Endothelial cell of umbilical vein (primary cell): ENCODE results near the gene DYNC1H1. TPM values are rescaled to one million over a fixed set of nuclear protein-coding genes. Genes with fewer than 3 reads are reported as not detected.
A peak's percentile ranks its signal among the peaks of the same experiment; 100 is the strongest.

Experiments
- BruUV-seq: library from RNA; stranded (reverse); fragments of 400-500 nt; replicated peaks from 2 replicates; lab custom pipeline; 2021; lab: Mats Ljungman, UMichigan
- CTCF ChIA-PET: fragments of 300-600, 350-600 bp; sonication (Branson Sonifier 250); formaldehyde crosslinking; loops from one replicate; lab custom pipeline; 2021; ENCODE audit warnings: antibody characterized with exemption, inconsistent platforms; lab: Charles Lee
- POLR2A ChIA-PET: fragments of 300-600, 350-600 bp; sonication (Branson Sonifier 250); formaldehyde crosslinking; loops from one replicate; lab custom pipeline; 2021; ENCODE audit warnings: antibody characterized with exemption, inconsistent platforms; lab: Charles Lee
- DNase-seq: peaks from one replicate; pipeline ENCODE4 v3.0.0-alpha.2; 2011; ENCODE audit warnings: low read depth, low spot score
- FAIRE-seq: peaks from 2 replicates; lab custom pipeline; 2011; peaks lifted over from hg19 to GRCh38; lab: Jason Lieb, UNC
- H2AFZ ChIP-seq: 2 replicates; pipeline ENCODE4 v1.6.0; 2012; ENCODE audit warnings: low read depth, low read length, control low read depth, inconsistent platforms
- H3K27ac ChIP-seq: 2 replicates; pipeline ENCODE4 v1.5.1; 2011; ENCODE audit warnings: low read depth, mild to moderate bottlenecking, control low read depth, low read length, moderate library complexity; ENCODE audit not compliant: insufficient read depth
- H3K27me3 ChIP-seq, 2 experiments: 2 replicates each; pipeline versions ENCODE4 v1.6.0 to v1.6.1; 2011; ENCODE audit warnings: low read length in 2 of 2, mixed read lengths in 1 of 2; ENCODE audit not compliant: control insufficient read depth in 2 of 2, insufficient read depth in 2 of 2
- H3K36me3 ChIP-seq, 2 experiments: 2 replicates in 1 of 2; 3 replicates in 1 of 2; pipeline ENCODE4 v1.5.1; 2011; ENCODE audit warnings: low read length in 2 of 2, mild to moderate bottlenecking in 1 of 2, moderate library complexity in 1 of 2; ENCODE audit not compliant: control insufficient read depth in 2 of 2, insufficient read depth in 2 of 2; ENCODE audit errors: extremely low read depth in 1 of 2
- H3K4me1 ChIP-seq: 3 replicates; pipeline ENCODE4 v1.5.1; 2011; ENCODE audit warnings: mild to moderate bottlenecking, low read length; ENCODE audit not compliant: control insufficient read depth, insufficient read depth; ENCODE audit errors: extremely low read depth
- H3K4me2 ChIP-seq: 2 replicates; pipeline ENCODE4 v1.6.1; 2011; ENCODE audit warnings: low read length, control low read depth, mixed read lengths; ENCODE audit not compliant: insufficient read depth
- H3K4me3 ChIP-seq, 3 experiments: fragments of 200-600 bp in 1 of 3; sonication (generic), shearing (Covaris generic) in 1 of 3; replicated peaks in 1 of 3; 2 replicates each; pipeline ENCODE4 v1.5.1; 2011 to 2016; ENCODE audit warnings: control low read depth in 3 of 3, low read length in 3 of 3, mild to moderate bottlenecking in 2 of 3, inconsistent platforms in 1 of 3, low read depth in 1 of 3, moderate library complexity in 1 of 3; ENCODE audit not compliant: insufficient read depth in 1 of 3
- H3K79me2 ChIP-seq: 2 replicates; pipeline ENCODE4 v1.6.0; 2012; ENCODE audit warnings: low read length, inconsistent platforms; ENCODE audit not compliant: control insufficient read depth, insufficient read depth
- H3K9ac ChIP-seq: replicated peaks from 2 replicates; pipeline ENCODE3; 2011; ENCODE audit warnings: low read length, control low read depth; ENCODE audit not compliant: insufficient read depth; ENCODE audit errors: extremely low read depth
- H3K9me1 ChIP-seq: replicated peaks from 3 replicates; pipeline ENCODE4 v1.6.0; 2011; ENCODE audit warnings: mild to moderate bottlenecking, low read length; ENCODE audit not compliant: control insufficient read depth, insufficient read depth; ENCODE audit errors: extremely low read depth
- H3K9me3 ChIP-seq: replicated peaks from 2 replicates; pipeline ENCODE4 v1.5.1; 2012; ENCODE audit warnings: low read length, inconsistent platforms; ENCODE audit not compliant: control insufficient read depth, insufficient read depth
- H4K20me1 ChIP-seq: replicated peaks from 2 replicates; pipeline ENCODE3; 2011; ENCODE audit warnings: mild to moderate bottlenecking, low read length; ENCODE audit not compliant: control insufficient read depth, insufficient read depth; ENCODE audit errors: extremely low read depth
- EZH2 ChIP-seq: IDR thresholded peaks from 2 replicates; pipeline ENCODE4 v1.6.1; 2012; ENCODE audit warnings: borderline replicate concordance, low read depth, mild to moderate bottlenecking, moderate library complexity, low read length, inconsistent platforms; ENCODE audit not compliant: severe bottlenecking
- FOS ChIP-seq: IDR thresholded peaks from 2 replicates; pipeline ENCODE4 v1.6.1; 2011; ENCODE audit warnings: mild to moderate bottlenecking, low read length, moderate library complexity, borderline replicate concordance; ENCODE audit not compliant: insufficient read depth
- GATA2 ChIP-seq: IDR thresholded peaks from 2 replicates; pipeline ENCODE4 v1.7.0; 2011; ENCODE audit warnings: low read depth, mild to moderate bottlenecking, moderate library complexity, mixed read lengths, low read length; ENCODE audit not compliant: insufficient read length, insufficient read depth
- JUN ChIP-seq: IDR thresholded peaks from 2 replicates; pipeline ENCODE4 v1.6.1; 2011; ENCODE audit warnings: borderline replicate concordance, low read depth; ENCODE audit not compliant: insufficient read length, insufficient read depth
- MYC ChIP-seq: IDR thresholded peaks from one replicate; pipeline ENCODE4 v1.6.1; 2011; ENCODE audit warnings: mild to moderate bottlenecking, low read depth, low read length
- POLR2A ChIP-seq: IDR thresholded peaks from 2 replicates; pipeline ENCODE4 v1.6.1; 2012; ENCODE audit warnings: low read depth, mild to moderate bottlenecking, control low read depth, low read length
- POLR2AphosphoS5 ChIP-seq: IDR thresholded peaks from 2 replicates; pipeline ENCODE4 v1.6.1; 2012; ENCODE audit warnings: low read depth, mild to moderate bottlenecking, control low read depth, low read length, moderate library complexity; ENCODE audit not compliant: insufficient read depth
- dilution Hi-C: fragments of 300-500 bp; cut with MboI; formaldehyde crosslinking; loops from one replicate; pipeline ENCODE4 v1.15.0; 2019; ENCODE audit warnings: low sequenced_read_pairs; ENCODE audit not compliant: extremely low pct_ligation_motif_present
- intact Hi-C: fragments of 100-400 bp; cut with micrococcal nuclease; formaldehyde crosslinking; loops from one replicate; pipeline ENCODE4 v1.10.0; 2022
- polyA plus RNA-seq, 4 experiments: library from polyadenylated mRNA; depleted of rRNA in 3 of 4; stranded (reverse) in 3 of 4; unstranded in 1 of 4; fragments of >200 nt; gene quantifications; 2 replicates each; pipeline versions ENCODE4 v1.2.1 to v1.2.3, GENCODE V29; 2011 to 2012; ENCODE audit warnings: missing spikeins in 1 of 4
- total RNA-seq: library from RNA; stranded (reverse); gene quantifications from 2 replicates; pipeline ENCODE4 v1.2.3, GENCODE V29; 2021
- TF ChIP-seq, protein P1 (sequence below), 2 donors: IDR thresholded peaks; 1 replicate in 1 of 2; 2 replicates in 1 of 2; pipeline ENCODE4 v1.5.1; 2011; ENCODE audit warnings: low read length in 2 of 2, mild to moderate bottlenecking in 2 of 2, moderate library complexity in 2 of 2, control low read depth in 1 of 2, inconsistent platforms in 1 of 2, low read depth in 1 of 2; ENCODE audit not compliant: insufficient read depth in 1 of 2; ENCODE audit errors: extremely low read depth in 1 of 2
- TF ChIP-seq, protein P2 (sequence below): IDR thresholded peaks from 2 replicates; pipeline ENCODE4 v1.6.1; 2011; ENCODE audit not compliant: insufficient read depth, insufficient read length

DYNC1H1 gene
- total and polyA plus RNA-seq, 2 donors (not counting 3 experiments of a cell fraction or from before 2014, with no cell fraction given), result 254 to 648 TPM

DNA sequence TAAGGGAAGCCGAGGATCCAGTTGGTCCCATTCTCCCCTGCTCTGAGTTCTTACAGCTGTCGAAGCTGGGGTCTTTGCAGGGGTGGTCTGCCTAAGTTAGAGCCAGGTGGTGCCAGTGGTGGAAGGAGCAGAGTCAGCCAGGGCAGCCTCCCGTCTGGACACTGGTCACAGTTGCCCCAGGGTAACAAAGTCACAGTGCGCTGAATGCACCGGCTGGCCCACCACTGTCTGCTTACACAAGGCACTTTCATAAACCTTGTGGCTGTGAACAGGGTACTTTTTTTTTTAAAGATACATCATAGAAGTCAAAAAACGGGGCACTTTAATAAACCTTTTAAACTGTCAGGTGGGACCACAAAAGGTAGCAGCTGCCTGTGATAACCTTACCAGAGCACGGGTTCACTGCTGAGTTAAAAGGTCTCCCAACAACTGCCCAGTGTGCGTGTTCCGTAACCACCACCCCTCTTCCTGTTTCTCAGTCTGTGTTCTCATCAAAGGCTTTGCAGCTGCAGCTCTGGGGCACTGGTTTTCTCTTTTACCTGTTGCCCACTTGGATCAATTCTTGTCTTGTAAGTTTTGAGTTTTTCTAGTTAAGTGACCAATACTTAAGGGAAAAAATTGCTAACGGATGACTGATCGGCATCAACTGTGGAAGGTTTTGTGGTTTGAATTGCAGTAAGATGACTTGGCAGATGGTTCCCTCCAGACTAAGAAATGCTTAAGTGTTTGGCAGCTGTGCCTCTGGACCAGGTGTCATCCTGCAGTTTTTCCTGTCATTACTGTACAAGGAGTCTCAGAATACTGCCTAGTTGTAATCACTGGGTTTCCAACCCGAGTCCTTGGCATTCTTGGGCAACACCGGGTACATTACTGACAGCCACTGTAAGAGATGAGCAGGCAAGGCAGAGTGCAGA, 55.9 kb downstream of the DYNC1H1 start:
- TF ChIP-seq MYC, result no peak
- no peak for TF ChIP-seq EZH2
- TF ChIP-seq, protein P1, sequence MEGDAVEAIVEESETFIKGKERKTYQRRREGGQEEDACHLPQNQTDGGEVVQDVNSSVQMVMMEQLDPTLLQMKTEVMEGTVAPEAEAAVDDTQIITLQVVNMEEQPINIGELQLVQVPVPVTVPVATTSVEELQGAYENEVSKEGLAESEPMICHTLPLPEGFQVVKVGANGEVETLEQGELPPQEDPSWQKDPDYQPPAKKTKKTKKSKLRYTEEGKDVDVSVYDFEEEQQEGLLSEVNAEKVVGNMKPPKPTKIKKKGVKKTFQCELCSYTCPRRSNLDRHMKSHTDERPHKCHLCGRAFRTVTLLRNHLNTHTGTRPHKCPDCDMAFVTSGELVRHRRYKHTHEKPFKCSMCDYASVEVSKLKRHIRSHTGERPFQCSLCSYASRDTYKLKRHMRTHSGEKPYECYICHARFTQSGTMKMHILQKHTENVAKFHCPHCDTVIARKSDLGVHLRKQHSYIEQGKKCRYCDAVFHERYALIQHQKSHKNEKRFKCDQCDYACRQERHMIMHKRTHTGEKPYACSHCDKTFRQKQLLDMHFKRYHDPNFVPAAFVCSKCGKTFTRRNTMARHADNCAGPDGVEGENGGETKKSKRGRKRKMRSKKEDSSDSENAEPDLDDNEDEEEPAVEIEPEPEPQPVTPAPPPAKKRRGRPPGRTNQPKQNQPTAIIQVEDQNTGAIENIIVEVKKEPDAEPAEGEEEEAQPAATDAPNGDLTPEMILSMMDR (IDR thresholded peaks at IDR 0.05; ENCODE audit: extremely low read depth in 1 of 2, insufficient read depth in 1 of 2, low read depth in 1 of 2, low read length in 2 of 2), result no peak
- no peak for TF ChIP-seq GATA2
- no peak for TF ChIP-seq POLR2A
- no peak for TF ChIP-seq JUN
- no peak for TF ChIP-seq FOS
- TF ChIP-seq, protein P2, sequence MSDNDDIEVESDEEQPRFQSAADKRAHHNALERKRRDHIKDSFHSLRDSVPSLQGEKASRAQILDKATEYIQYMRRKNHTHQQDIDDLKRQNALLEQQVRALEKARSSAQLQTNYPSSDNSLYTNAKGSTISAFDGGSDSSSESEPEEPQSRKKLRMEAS, result no peak
- TF ChIP-seq POLR2AphosphoS5, result no peak
- H3K27me3 ChIP-seq, result no peaks in the 10 kb centered on the region
- no peaks in the 10 kb centered on the region for H3K9me1 ChIP-seq
- H3K4me2 ChIP-seq, result no peak overlapping the region
- no peak overlapping the region for H3K4me3 ChIP-seq
- DNase-seq, result no peak
- H2AFZ ChIP-seq, result no peak overlapping the region
- no peaks in the 10 kb centered on the region for H4K20me1 ChIP-seq
- H3K36me3 ChIP-seq, result peaks cover 42 to 57% of the 10 kb centered on the region in 2 experiments
- H3K4me1 ChIP-seq, result no peaks in the 10 kb centered on the region
- no TSS peak for BruUV-seq
- no peak overlapping the region for H3K27ac ChIP-seq
- FAIRE-seq, result peak; percentile 44
- intact Hi-C loops (no loop called here), dilution Hi-C loops (no loop called here)
- no peaks in the 10 kb centered on the region for H3K79me2 ChIP-seq
- CTCF ChIA-PET, result interaction anchor here (0.8 kb wide), 1 partner anchor 14 kb away, joined by 3 read pairs; no protein-coding TSS in a partner anchor
- H3K9ac ChIP-seq, result no peak overlapping the region
- H3K9me3 ChIP-seq, result no peaks in the 10 kb centered on the region
- POLR2A ChIA-PET, result no interaction called here
